Astrocyte (in vitro differentiated cells and primary cell): Measurements from ENCODE around the gene PNPLA2. TPM values are rescaled to one million over a fixed set of nuclear protein-coding genes. Genes with fewer than 3 reads are reported as not detected.

Experiments
- DNase-seq: peaks from one replicate; pipeline ENCODE4 v3.0.0-alpha.2; 2010; ENCODE audit warnings: low read depth
- FAIRE-seq: peaks from 2 replicates; lab custom pipeline; 2011; peaks lifted over from hg19 to GRCh38; lab: Jason Lieb, UNC
- H2AFZ ChIP-seq: 2 replicates; pipeline ENCODE4 v1.6.0; 2012; ENCODE audit warnings: low read depth, low read length, inconsistent platforms
- H3K27ac ChIP-seq: 2 replicates; pipeline ENCODE4 v1.5.1; 2011; ENCODE audit warnings: low read depth, low read length, inconsistent platforms
- H3K27me3 ChIP-seq: 2 replicates; pipeline ENCODE4 v1.6.0; 2011; ENCODE audit warnings: low read length, inconsistent platforms; ENCODE audit not compliant: insufficient read depth
- H3K36me3 ChIP-seq: 2 replicates; pipeline ENCODE4 v1.5.1; 2011; ENCODE audit warnings: low read length, inconsistent platforms; ENCODE audit not compliant: insufficient read depth
- H3K4me1 ChIP-seq: 2 replicates; pipeline ENCODE4 v1.5.1; 2011; ENCODE audit warnings: low read length, inconsistent platforms; ENCODE audit not compliant: insufficient read depth
- H3K4me2 ChIP-seq: 2 replicates; pipeline ENCODE4 v1.6.0; 2012; ENCODE audit warnings: low read length, inconsistent platforms
- H3K4me3 ChIP-seq: 2 replicates; pipeline ENCODE4 v1.5.1; 2011; ENCODE audit warnings: low read depth, mild to moderate bottlenecking, low read length, inconsistent platforms; ENCODE audit not compliant: insufficient read depth
- H3K79me2 ChIP-seq: 2 replicates; pipeline ENCODE4 v1.6.0; 2012; ENCODE audit warnings: mild to moderate bottlenecking, low read length, inconsistent platforms; ENCODE audit not compliant: insufficient read depth
- H3K9ac ChIP-seq: 2 replicates; pipeline ENCODE4 v1.6.0; 2012; ENCODE audit warnings: mild to moderate bottlenecking, low read length, inconsistent platforms
- H3K9me3 ChIP-seq: 2 replicates; pipeline ENCODE4 v1.5.1; 2012; ENCODE audit warnings: low read depth, mild to moderate bottlenecking, low read length, inconsistent platforms; ENCODE audit not compliant: insufficient read depth
- H4K20me1 ChIP-seq: 2 replicates; pipeline ENCODE4 v1.6.0; 2012; ENCODE audit warnings: low read length, inconsistent platforms; ENCODE audit not compliant: insufficient read depth
- H3K27ac Mint-ChIP-seq: one replicate; pipeline ENCODE4 v1.8.0; 2021; ENCODE audit warnings: mild to moderate bottlenecking, mixed read lengths; ENCODE audit not compliant: unreplicated experiment
- H3K27me3 Mint-ChIP-seq: one replicate; pipeline ENCODE4 v1.8.0; 2021; ENCODE audit warnings: low read depth, mixed read lengths; ENCODE audit not compliant: unreplicated experiment
- H3K36me3 Mint-ChIP-seq: one replicate; pipeline ENCODE4 v1.8.0; 2021; ENCODE audit warnings: low read depth, mixed read lengths; ENCODE audit not compliant: unreplicated experiment
- H3K4me1 Mint-ChIP-seq: one replicate; pipeline ENCODE4 v1.8.0; 2021; ENCODE audit warnings: low read depth, mixed read lengths; ENCODE audit not compliant: unreplicated experiment
- H3K4me3 Mint-ChIP-seq: one replicate; pipeline ENCODE4 v1.8.0; 2021; ENCODE audit warnings: mild to moderate bottlenecking, moderate library complexity, mixed read lengths; ENCODE audit not compliant: unreplicated experiment
- H3K9me3 Mint-ChIP-seq: one replicate; pipeline ENCODE4 v1.8.0; 2021; ENCODE audit warnings: mild to moderate bottlenecking, mixed read lengths; ENCODE audit not compliant: unreplicated experiment
- CTCF ChIP-seq: IDR thresholded peaks from 2 replicates; pipeline ENCODE4 v1.5.1; 2011; ENCODE audit warnings: low read depth, mild to moderate bottlenecking, inconsistent platforms, low read length, moderate library complexity; ENCODE audit not compliant: insufficient read depth
- EZH2 ChIP-seq: IDR thresholded peaks from 2 replicates; pipeline ENCODE4 v1.6.1; 2012; ENCODE audit warnings: mild to moderate bottlenecking, low read length, inconsistent platforms; ENCODE audit not compliant: insufficient read depth
- total RNA-seq: library from RNA; stranded (reverse); gene quantifications from 2 replicates; pipeline ENCODE4 v1.2.1, GENCODE V29; 2021

Gene PNPLA2
- total RNA-seq, 1 donor from 2014 or later: 46.8 TPM

GRCh38 chr11:789943-790342 is 28.8 kb upstream of the PNPLA2 start, which contains the start of gene CEND1:
Gene CEND1, minus strand, starts transcription at chr11:790090. Its CDS starts 1,514 bp downstream, at chr11:788576.
- H3K4me1 Mint-ChIP-seq: no peaks in the 10 kb centered on the region
- H3K9me3 Mint-ChIP-seq: no peaks in the 10 kb centered on the region
- H3K27ac ChIP-seq: no peak within 1 kb of the TSS
- no peak within 1 kb of the TSS for H3K27ac Mint-ChIP-seq
- FAIRE-seq: no peak
- H3K9ac ChIP-seq: no peak within 1 kb of the TSS
- H3K27me3 Mint-ChIP-seq: no peaks in the 10 kb centered on the region
- H3K4me3 Mint-ChIP-seq: no peak within 1 kb of the TSS
- H2AFZ ChIP-seq: no peak within 1 kb of the TSS
- DNase-seq: no peak
- TF ChIP-seq EZH2: no peak
- TF ChIP-seq CTCF: no peak
- H4K20me1 ChIP-seq: peaks cover 28% of the 10 kb centered on the region
- H3K4me2 ChIP-seq: peak within 1 kb of the TSS; percentile 55
- H3K4me1 ChIP-seq: no peaks in the 10 kb centered on the region
- H3K9me3 ChIP-seq: no peaks in the 10 kb centered on the region
- H3K79me2 ChIP-seq: no peaks in the 10 kb centered on the region
- peak within 1 kb of the TSS; percentile 23 for H3K4me3 ChIP-seq
- H3K36me3 ChIP-seq: no peaks in the 10 kb centered on the region
- H3K36me3 Mint-ChIP-seq: peaks cover 2% of the 10 kb centered on the region
- H3K27me3 ChIP-seq: no peaks in the 10 kb centered on the region

DNA sequence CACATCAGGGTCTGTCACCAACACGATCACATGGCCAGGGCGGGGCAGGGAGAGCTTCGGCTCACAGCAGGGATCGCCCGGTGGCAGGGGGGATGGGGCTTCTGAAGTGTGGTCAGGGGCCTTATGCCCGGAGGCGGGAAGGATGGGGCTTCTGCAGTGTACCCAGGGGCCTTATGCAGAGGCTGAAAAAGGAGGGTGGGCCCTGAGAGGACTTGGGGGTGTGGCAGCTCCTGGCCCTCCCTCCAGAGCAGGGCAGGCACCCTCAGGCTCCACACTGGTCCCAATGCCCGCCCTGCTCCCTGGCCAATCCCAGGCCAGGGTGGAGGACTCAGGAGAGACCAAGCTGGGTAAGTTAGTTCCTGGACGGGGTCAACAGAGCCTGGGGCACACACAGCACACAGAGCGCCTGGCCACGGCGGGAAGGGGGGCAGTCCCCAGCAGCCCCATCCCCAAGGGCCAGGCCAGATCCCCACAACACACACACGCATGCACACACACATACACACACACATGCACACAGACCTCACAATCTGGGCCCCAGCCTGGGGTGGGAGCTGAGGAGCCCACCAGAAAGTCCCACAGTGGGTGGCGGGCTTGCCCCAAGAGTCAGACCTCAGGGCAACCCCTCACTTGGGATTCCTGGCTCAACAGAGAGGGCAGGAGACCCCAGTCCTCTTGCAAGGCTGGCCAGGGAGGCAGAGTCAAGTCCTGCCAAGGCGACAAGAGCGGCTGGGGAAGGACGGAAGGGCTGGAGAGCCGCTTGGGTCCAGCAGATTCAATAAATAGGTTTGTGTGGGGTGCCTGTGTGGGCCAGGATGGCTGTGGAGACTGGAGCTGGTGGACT is 27.8 kb upstream of the PNPLA2 start:
- no peaks in the 10 kb centered on the region for H3K9me3 Mint-ChIP-seq
- Histone ChIP-seq H3K27me3 (no peaks in the 10 kb centered on the region), H3K9me3 (no peaks in the 10 kb centered on the region), H3K79me2 (peaks cover 3% of the 10 kb centered on the region), H3K9ac (no peak overlapping the region), H3K27ac (no peak overlapping the region), H3K4me2 (no peak overlapping the region), H3K4me1 (peaks cover 3% of the 10 kb centered on the region), H2AFZ (no peak overlapping the region), H3K4me3 (no peak overlapping the region), H4K20me1 (peaks cover 38% of the 10 kb centered on the region), H3K36me3 (no peaks in the 10 kb centered on the region)
- H3K27me3 Mint-ChIP-seq: no peaks in the 10 kb centered on the region
- TF ChIP-seq EZH2: no peak
- no peak for TF ChIP-seq CTCF
- H3K27ac Mint-ChIP-seq: no peak overlapping the region
- H3K36me3 Mint-ChIP-seq: peaks cover 2% of the 10 kb centered on the region
- DNase-seq: no peak
- no peak for FAIRE-seq
- H3K4me3 Mint-ChIP-seq: no peak overlapping the region
- no peaks in the 10 kb centered on the region for H3K4me1 Mint-ChIP-seq
